ENCODE results near the gene MMP27.

DNA sequence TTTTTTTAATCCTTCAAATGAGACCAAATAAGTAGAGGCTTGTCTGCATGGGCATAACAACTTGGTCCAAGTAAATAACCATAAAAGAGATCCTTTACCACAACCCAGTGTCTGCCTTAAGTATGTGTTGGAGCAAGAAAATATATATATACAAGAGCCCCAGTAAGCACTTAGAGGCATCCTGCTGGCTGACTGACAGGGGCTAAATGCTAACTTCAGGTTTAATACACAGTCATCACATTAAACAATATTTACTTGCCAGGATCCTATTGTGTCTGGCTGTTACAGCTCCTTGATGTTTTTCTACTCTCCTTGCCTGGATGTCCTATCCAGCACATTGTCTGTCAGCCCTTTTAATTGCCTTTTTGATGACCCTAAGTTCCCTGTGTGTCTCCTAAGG is 43.0 kb downstream of the MMP27 start:
- TF ChIP-seq POLR2A (IDR thresholded peaks at IDR 0.05) = no peak
- TF ChIP-seq, protein P1, sequence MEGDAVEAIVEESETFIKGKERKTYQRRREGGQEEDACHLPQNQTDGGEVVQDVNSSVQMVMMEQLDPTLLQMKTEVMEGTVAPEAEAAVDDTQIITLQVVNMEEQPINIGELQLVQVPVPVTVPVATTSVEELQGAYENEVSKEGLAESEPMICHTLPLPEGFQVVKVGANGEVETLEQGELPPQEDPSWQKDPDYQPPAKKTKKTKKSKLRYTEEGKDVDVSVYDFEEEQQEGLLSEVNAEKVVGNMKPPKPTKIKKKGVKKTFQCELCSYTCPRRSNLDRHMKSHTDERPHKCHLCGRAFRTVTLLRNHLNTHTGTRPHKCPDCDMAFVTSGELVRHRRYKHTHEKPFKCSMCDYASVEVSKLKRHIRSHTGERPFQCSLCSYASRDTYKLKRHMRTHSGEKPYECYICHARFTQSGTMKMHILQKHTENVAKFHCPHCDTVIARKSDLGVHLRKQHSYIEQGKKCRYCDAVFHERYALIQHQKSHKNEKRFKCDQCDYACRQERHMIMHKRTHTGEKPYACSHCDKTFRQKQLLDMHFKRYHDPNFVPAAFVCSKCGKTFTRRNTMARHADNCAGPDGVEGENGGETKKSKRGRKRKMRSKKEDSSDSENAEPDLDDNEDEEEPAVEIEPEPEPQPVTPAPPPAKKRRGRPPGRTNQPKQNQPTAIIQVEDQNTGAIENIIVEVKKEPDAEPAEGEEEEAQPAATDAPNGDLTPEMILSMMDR (IDR thresholded peaks at IDR 0.05) = no peak
- no peak for TF ChIP-seq POLR2AphosphoS5 (IDR thresholded peaks at IDR 0.05)
